SK-N-SH treated with all-trans-retinoic acid at 6 μM for 48 hours (cell line): ENCODE measurements around the gene JAML.

Source experiments
- ATAC-seq: fragments of 200-7000 bp; cut with Tn5 transposase; 3 replicates; pipeline ENCODE4 v1.9.1; 2020; ENCODE audit warnings: mild to moderate bottlenecking, moderate library complexity
- ARNTL ChIP-seq: fragments of 450-650 bp; formaldehyde crosslinking; IDR thresholded peaks from 2 replicates; pipeline ENCODE4 v1.5.0; 2020; ENCODE audit warnings: low read depth, mild to moderate bottlenecking, moderate library complexity, borderline replicate concordance
- BACH2 ChIP-seq: fragments of 250-450 bp; sonication (Bioruptor Pico); IDR thresholded peaks from 2 replicates; pipeline ENCODE4 v1.9.0; 2021; ENCODE audit warnings: mild to moderate bottlenecking, borderline replicate concordance
- CSDC2 ChIP-seq: fragments of 250-450 bp; sonication (Bioruptor Pico); IDR thresholded peaks from 2 replicates; pipeline ENCODE4 v1.5.0; 2020; ENCODE audit warnings: mild to moderate bottlenecking, moderate library complexity
- ESRRG ChIP-seq: fragments of 250-450 bp; sonication (Bioruptor Pico); IDR thresholded peaks from 2 replicates; pipeline ENCODE4 v1.6.1; 2021; ENCODE audit warnings: mild to moderate bottlenecking
- GLIS3 ChIP-seq: fragments of 250-450 bp; sonication (Bioruptor Pico); IDR thresholded peaks from 2 replicates; pipeline ENCODE4 v1.5.0; 2020; ENCODE audit warnings: mild to moderate bottlenecking, moderate library complexity
- ISL1 ChIP-seq: fragments of 250-450 bp; sonication (Bioruptor Pico); IDR thresholded peaks from 2 replicates; pipeline ENCODE4 v2.1.2; 2022; ENCODE audit warnings: mild to moderate bottlenecking, moderate library complexity
- OSR1 ChIP-seq: fragments of 250-450 bp; sonication (Bioruptor Pico); IDR thresholded peaks from 2 replicates; pipeline ENCODE4 v1.8.0; 2022; ENCODE audit warnings: moderate library complexity, mild to moderate bottlenecking, inconsistent platforms
- PPARA ChIP-seq: fragments of 250-450 bp; sonication (Bioruptor Pico); IDR thresholded peaks from 2 replicates; pipeline ENCODE4 v1.5.0; 2020; ENCODE audit warnings: mild to moderate bottlenecking, borderline replicate concordance
- RARB ChIP-seq: fragments of 250-450 bp; sonication (Bioruptor Pico); IDR thresholded peaks from 2 replicates; pipeline ENCODE4 v1.8.0; 2021; ENCODE audit warnings: mild to moderate bottlenecking, moderate library complexity
- SNAI2 ChIP-seq: fragments of 250-450 bp; sonication (Bioruptor Pico); IDR thresholded peaks from 2 replicates; pipeline ENCODE4 v1.5.0; 2020; ENCODE audit warnings: mild to moderate bottlenecking, moderate library complexity
- TCF4 ChIP-seq: fragments of 250-450 bp; sonication (Bioruptor Pico); IDR thresholded peaks from 2 replicates; pipeline ENCODE4 v1.8.0; 2021; ENCODE audit warnings: mild to moderate bottlenecking, moderate library complexity, borderline replicate concordance
- TOX ChIP-seq: fragments of 250-450 bp; sonication (Bioruptor Pico); IDR thresholded peaks from 2 replicates; pipeline ENCODE4 v1.8.0; 2021; ENCODE audit warnings: mild to moderate bottlenecking, moderate library complexity, borderline replicate concordance
- ZC3H10 ChIP-seq: fragments of 250-450 bp; sonication (Bioruptor Pico); IDR thresholded peaks from 2 replicates; pipeline ENCODE4 v1.5.1; 2021; ENCODE audit warnings: mild to moderate bottlenecking, moderate library complexity
- ZFP3 ChIP-seq: fragments of 250-450 bp; sonication (Bioruptor Pico); IDR thresholded peaks from 2 replicates; pipeline ENCODE4 v1.5.0; 2020; ENCODE audit warnings: mild to moderate bottlenecking, moderate library complexity
- ZFP30 ChIP-seq: fragments of 450-650 bp; formaldehyde crosslinking; IDR thresholded peaks from 2 replicates; pipeline ENCODE4 v1.5.0; 2022; ENCODE audit warnings: mild to moderate bottlenecking, moderate library complexity
- ZNF565 ChIP-seq: fragments of 450-650 bp; formaldehyde crosslinking; conservative IDR thresholded peaks from 2 replicates; pipeline ENCODE4 v1.5.0; 2020; ENCODE audit warnings: low read depth, mild to moderate bottlenecking, moderate library complexity
- ZNF70 ChIP-seq: fragments of 450-650 bp; formaldehyde crosslinking; IDR thresholded peaks from 2 replicates; pipeline ENCODE4 v1.5.0; 2020; ENCODE audit warnings: mild to moderate bottlenecking, moderate library complexity
- ZNF8 ChIP-seq: fragments of 450-650 bp; formaldehyde crosslinking; IDR thresholded peaks from 2 replicates; pipeline ENCODE4 v1.5.0; 2020; ENCODE audit warnings: mild to moderate bottlenecking, moderate library complexity
- TF ChIP-seq, protein P1 (sequence below): fragments of 250-450 bp; sonication (Bioruptor Pico); IDR thresholded peaks from 2 replicates; pipeline ENCODE4 v1.5.0; 2020; ENCODE audit warnings: mild to moderate bottlenecking, moderate library complexity
- TF ChIP-seq, protein P2 (sequence below): fragments of 250-450 bp; sonication (Bioruptor Pico); IDR thresholded peaks from 2 replicates; pipeline ENCODE4 v1.5.1; 2020; ENCODE audit warnings: low read depth, mild to moderate bottlenecking, moderate library complexity
- TF ChIP-seq, protein P3 (sequence below): fragments of 250-450 bp; sonication (Bioruptor Pico); IDR thresholded peaks from 2 replicates; pipeline ENCODE4 v1.5.1; 2021; ENCODE audit warnings: mild to moderate bottlenecking, moderate library complexity
- TF ChIP-seq, protein P4 (sequence below): fragments of 250-450 bp; sonication (Bioruptor Pico); IDR thresholded peaks from 2 replicates; pipeline ENCODE4 v1.8.0; 2021; ENCODE audit warnings: low read depth, mild to moderate bottlenecking, moderate library complexity, borderline replicate concordance
- TF ChIP-seq, protein P5 (sequence below): fragments of 250-450 bp; sonication (Bioruptor Pico); IDR thresholded peaks from 2 replicates; pipeline ENCODE4 v1.8.0; 2020; ENCODE audit warnings: mild to moderate bottlenecking, moderate library complexity, borderline replicate concordance

The JAML gene

DNA sequence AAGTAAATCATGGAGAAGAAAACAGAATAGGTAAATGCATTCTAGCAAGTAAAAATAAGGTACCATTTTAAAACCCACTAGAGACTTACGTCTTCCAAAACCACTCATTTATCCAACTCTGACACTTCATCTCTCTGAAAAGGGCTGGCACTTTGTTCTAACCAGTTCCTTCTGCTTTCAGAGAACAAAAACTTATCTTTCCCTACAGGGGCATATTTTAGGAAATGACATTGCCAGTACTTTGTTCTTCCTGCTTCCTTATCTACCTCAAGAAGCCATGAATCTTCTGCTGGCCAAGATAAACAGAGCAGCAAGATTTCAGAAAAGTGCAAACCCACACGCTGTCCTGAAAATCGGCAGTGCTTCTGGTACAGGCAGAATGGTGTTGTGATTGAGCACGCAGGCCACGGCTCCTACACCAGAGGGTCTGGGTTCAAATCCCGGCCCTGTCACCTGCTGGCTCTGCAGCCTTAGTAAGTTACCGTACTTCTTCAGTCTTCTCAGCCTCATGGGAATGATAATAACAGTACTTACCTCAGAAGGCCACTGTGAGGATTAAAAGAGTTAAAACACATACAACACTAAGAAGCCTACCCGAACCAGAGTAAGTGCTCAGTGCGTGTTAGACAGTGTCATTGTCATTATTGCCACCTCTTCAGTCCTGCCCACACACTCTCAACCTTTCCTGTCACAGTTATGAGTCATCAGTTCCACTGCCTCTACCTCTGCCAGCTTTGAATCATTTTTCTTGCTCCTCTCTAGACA lies 16.4 kb upstream of the JAML start:
- TF ChIP-seq ZFP3 (CRISPR knock-in tag) (no peak), ESRRG (CRISPR knock-in tag) (no peak), TCF4 (CRISPR knock-in tag) (no peak), ISL1 (CRISPR knock-in tag) (no peak), BACH2 (CRISPR knock-in tag) (no peak), ARNTL (no peak), ZNF8 (CRISPR knock-in tag) (no peak), ZNF70 (CRISPR knock-in tag) (no peak), SNAI2 (CRISPR knock-in tag) (no peak), TOX (CRISPR knock-in tag) (no peak), PPARA (CRISPR knock-in tag) (no peak), ZFP30 (CRISPR knock-in tag) (no peak), ZC3H10 (no peak), ZNF565 (CRISPR knock-in tag) (no peak), RARB (CRISPR knock-in tag) (no peak)
- TF ChIP-seq, protein P1, sequence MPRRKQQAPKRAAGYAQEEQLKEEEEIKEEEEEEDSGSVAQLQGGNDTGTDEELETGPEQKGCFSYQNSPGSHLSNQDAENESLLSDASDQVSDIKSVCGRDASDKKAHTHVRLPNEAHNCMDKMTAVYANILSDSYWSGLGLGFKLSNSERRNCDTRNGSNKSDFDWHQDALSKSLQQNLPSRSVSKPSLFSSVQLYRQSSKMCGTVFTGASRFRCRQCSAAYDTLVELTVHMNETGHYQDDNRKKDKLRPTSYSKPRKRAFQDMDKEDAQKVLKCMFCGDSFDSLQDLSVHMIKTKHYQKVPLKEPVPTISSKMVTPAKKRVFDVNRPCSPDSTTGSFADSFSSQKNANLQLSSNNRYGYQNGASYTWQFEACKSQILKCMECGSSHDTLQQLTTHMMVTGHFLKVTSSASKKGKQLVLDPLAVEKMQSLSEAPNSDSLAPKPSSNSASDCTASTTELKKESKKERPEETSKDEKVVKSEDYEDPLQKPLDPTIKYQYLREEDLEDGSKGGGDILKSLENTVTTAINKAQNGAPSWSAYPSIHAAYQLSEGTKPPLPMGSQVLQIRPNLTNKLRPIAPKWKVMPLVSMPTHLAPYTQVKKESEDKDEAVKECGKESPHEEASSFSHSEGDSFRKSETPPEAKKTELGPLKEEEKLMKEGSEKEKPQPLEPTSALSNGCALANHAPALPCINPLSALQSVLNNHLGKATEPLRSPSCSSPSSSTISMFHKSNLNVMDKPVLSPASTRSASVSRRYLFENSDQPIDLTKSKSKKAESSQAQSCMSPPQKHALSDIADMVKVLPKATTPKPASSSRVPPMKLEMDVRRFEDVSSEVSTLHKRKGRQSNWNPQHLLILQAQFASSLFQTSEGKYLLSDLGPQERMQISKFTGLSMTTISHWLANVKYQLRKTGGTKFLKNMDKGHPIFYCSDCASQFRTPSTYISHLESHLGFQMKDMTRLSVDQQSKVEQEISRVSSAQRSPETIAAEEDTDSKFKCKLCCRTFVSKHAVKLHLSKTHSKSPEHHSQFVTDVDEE = no peak
- TF ChIP-seq, protein P2, sequence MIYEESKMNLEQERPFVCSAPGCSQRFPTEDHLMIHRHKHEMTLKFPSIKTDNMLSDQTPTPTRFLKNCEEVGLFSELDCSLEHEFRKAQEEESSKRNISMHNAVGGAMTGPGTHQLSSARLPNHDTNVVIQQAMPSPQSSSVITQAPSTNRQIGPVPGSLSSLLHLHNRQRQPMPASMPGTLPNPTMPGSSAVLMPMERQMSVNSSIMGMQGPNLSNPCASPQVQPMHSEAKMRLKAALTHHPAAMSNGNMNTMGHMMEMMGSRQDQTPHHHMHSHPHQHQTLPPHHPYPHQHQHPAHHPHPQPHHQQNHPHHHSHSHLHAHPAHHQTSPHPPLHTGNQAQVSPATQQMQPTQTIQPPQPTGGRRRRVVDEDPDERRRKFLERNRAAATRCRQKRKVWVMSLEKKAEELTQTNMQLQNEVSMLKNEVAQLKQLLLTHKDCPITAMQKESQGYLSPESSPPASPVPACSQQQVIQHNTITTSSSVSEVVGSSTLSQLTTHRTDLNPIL = no peak
- TF ChIP-seq, protein P3, sequence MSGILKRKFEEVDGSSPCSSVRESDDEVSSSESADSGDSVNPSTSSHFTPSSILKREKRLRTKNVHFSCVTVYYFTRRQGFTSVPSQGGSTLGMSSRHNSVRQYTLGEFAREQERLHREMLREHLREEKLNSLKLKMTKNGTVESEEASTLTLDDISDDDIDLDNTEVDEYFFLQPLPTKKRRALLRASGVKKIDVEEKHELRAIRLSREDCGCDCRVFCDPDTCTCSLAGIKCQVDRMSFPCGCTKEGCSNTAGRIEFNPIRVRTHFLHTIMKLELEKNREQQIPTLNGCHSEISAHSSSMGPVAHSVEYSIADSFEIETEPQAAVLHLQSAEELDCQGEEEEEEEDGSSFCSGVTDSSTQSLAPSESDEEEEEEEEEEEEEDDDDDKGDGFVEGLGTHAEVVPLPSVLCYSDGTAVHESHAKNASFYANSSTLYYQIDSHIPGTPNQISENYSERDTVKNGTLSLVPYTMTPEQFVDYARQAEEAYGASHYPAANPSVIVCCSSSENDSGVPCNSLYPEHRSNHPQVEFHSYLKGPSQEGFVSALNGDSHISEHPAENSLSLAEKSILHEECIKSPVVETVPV (CRISPR knock-in tag) = no peak
- TF ChIP-seq, protein P4, sequence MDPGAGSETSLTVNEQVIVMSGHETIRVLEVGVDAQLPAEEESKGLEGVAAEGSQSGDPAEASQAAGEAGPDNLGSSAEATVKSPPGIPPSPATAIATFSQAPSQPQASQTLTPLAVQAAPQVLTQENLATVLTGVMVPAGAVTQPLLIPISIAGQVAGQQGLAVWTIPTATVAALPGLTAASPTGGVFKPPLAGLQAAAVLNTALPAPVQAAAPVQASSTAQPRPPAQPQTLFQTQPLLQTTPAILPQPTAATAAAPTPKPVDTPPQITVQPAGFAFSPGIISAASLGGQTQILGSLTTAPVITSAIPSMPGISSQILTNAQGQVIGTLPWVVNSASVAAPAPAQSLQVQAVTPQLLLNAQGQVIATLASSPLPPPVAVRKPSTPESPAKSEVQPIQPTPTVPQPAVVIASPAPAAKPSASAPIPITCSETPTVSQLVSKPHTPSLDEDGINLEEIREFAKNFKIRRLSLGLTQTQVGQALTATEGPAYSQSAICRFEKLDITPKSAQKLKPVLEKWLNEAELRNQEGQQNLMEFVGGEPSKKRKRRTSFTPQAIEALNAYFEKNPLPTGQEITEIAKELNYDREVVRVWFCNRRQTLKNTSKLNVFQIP (CRISPR knock-in tag) = no peak
- TF ChIP-seq, protein P5, sequence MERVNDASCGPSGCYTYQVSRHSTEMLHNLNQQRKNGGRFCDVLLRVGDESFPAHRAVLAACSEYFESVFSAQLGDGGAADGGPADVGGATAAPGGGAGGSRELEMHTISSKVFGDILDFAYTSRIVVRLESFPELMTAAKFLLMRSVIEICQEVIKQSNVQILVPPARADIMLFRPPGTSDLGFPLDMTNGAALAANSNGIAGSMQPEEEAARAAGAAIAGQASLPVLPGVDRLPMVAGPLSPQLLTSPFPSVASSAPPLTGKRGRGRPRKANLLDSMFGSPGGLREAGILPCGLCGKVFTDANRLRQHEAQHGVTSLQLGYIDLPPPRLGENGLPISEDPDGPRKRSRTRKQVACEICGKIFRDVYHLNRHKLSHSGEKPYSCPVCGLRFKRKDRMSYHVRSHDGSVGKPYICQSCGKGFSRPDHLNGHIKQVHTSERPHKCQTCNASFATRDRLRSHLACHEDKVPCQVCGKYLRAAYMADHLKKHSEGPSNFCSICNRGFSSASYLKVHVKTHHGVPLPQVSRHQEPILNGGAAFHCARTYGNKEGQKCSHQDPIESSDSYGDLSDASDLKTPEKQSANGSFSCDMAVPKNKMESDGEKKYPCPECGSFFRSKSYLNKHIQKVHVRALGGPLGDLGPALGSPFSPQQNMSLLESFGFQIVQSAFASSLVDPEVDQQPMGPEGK = no peak
- TF ChIP-seq, all 23 proteins: peak for 0
- no peak for ATAC-seq

DNA sequence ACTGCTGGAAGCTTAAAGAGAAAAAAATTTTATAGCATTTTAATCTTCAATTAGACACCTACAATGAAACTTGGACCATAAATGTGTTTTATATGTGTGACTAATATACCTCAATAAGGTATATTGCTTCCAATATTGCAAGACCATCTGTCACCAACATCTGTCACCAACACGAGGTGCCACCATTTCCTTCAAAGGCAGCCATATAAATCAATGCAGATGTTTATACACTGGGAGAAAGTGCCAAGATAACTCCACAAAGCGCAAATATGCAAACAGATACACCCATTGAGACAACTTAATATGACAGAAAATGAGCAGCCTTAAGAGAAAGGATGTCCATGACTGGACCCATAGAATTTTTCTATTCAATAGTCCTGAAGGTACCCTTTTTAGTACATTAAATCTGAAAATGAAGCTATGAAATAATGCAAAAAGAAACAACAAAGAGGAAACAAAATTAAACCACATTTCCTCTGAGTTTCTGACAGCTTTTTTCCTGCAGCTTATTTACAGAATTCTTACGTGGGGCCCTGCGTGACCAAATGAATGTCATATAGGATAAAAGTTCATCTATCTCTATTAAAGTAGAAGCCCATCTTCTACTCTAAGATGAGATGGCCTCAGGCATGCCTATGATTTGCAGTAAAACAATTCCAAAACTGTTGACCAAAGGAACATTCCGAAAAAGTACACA lies 14.8 kb upstream of the JAML start:
- ATAC-seq = no peak
- TF ChIP-seq SNAI2 (CRISPR knock-in tag) (no peak), ARNTL (no peak), TCF4 (CRISPR knock-in tag) (no peak), GLIS3 (CRISPR knock-in tag) (no peak), OSR1 (CRISPR knock-in tag) (no peak), ZNF70 (CRISPR knock-in tag) (no peak), ZC3H10 (no peak), BACH2 (CRISPR knock-in tag) (no peak), ESRRG (CRISPR knock-in tag) (no peak), ISL1 (CRISPR knock-in tag) (no peak), ZFP3 (CRISPR knock-in tag) (no peak), ZNF8 (CRISPR knock-in tag) (no peak), CSDC2 (no peak), TOX (CRISPR knock-in tag) (no peak), PPARA (CRISPR knock-in tag) (no peak)
- TF ChIP-seq, protein P2 = no peak
- TF ChIP-seq, protein P4 (CRISPR knock-in tag) = no peak
- TF ChIP-seq, protein P5 = no peak
